ENCODE results near the gene ELK4.
"Not testable (repeated sequence)": the region's sequence is repeated elsewhere in the genome, so short reads cannot be mapped to it uniquely, and the experiment has no call there.

The ELK4 gene

DNA sequence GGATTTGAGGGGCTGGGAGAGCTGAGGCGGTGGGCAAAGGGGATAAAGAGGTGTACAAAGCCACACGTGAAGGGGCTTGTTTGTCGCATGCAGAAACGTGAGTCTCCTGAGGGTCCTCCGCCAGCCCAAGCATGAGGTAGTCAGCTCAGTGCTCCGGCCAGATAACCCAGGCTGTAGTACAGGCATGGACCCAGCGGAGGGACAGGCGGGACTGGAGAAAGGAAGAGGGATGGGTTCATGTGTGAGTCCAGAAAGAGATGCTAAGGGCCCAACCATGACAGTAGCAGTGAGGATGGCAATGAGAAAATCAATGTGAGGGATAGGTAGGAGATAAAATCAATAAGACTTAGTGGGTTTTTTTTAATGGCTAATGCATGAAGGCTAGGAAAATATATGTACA lies 13.7 kb upstream of the ELK4 start:
- TF ChIP-seq, protein P1, sequence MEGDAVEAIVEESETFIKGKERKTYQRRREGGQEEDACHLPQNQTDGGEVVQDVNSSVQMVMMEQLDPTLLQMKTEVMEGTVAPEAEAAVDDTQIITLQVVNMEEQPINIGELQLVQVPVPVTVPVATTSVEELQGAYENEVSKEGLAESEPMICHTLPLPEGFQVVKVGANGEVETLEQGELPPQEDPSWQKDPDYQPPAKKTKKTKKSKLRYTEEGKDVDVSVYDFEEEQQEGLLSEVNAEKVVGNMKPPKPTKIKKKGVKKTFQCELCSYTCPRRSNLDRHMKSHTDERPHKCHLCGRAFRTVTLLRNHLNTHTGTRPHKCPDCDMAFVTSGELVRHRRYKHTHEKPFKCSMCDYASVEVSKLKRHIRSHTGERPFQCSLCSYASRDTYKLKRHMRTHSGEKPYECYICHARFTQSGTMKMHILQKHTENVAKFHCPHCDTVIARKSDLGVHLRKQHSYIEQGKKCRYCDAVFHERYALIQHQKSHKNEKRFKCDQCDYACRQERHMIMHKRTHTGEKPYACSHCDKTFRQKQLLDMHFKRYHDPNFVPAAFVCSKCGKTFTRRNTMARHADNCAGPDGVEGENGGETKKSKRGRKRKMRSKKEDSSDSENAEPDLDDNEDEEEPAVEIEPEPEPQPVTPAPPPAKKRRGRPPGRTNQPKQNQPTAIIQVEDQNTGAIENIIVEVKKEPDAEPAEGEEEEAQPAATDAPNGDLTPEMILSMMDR (IDR thresholded peaks at IDR 0.05; ENCODE audit: low read depth, low read length), result no peak
- no peak for DNase-seq
- Histone ChIP-seq H3K4me1 (no peaks in the 10 kb centered on the region), H3K9me3 (no peaks in the 10 kb centered on the region), H3K36me3 (no peaks in the 10 kb centered on the region), H3K27me3 (no peaks in the 10 kb centered on the region), H3K4me3 (ENCODE audit: low read depth, low read length) (no peak overlapping the region)

DNA sequence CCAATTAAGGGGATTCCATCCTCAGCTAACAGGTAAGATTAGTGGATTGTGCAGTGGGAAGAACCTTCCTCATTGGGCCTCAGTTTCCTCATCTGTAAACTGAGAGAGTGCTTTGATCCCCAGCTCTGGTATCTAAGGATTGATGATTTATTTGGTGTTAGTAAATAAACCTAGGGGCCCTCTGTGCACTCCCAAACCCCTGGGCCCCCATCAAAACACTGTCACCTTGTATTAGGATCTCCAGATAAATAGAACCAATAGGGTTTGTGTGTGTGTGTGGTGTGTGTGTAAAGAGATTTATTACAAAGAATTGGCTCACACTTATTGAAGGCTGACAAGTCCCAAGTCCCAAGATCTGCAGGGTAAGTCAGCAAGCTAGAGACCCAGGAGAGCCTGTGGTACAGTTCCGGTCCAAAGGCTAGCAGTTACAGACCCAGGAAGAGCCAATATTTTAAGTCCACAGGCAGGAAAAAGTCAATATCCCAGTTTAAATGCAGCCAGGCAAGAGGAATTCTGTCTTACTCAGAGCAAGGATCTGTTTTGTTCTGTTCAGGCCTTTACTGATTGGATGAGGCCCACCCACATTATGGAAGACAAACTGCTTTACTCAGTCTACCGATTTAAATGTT lies 11.0 kb upstream of the ELK4 start:
- no peaks in the 10 kb centered on the region for H3K9me3 ChIP-seq
- DNase-seq, result no peak
- no peaks in the 10 kb centered on the region for H3K36me3 ChIP-seq
- H3K4me1 ChIP-seq, result no peaks in the 10 kb centered on the region
- no peak overlapping the region for H3K4me3 ChIP-seq (ENCODE audit: low read depth, low read length)
- TF ChIP-seq, protein P1 (IDR thresholded peaks at IDR 0.05; ENCODE audit: low read depth, low read length), result no peak
- peaks cover 2% of the 10 kb centered on the region; the same call in 1 of the 2 replicates for H3K27me3 ChIP-seq

DNA sequence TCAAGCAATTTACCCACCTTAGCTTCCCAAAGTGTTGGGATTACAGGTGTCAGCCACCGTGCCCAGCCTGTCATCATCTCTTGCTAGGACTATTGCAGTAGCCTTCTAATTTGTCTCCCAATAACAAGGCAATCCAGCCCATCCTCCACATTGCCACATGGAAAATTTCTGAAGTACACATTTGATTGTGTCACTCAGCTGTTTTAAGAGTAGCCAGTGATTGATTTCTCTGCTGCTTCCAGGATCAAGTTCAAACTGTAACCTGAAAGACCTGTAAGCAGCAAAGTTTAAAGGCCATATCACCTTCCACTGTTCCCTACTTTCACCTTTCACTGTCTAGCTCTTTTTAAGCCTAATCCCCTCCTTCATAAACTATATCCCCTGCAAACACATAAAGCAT lies 7.8 kb upstream of the ELK4 start:
- TF ChIP-seq, protein P1 (IDR thresholded peaks at IDR 0.05; ENCODE audit: low read depth, low read length), result no peak
- no peaks in the 10 kb centered on the region for H3K4me1 ChIP-seq
- peaks cover 9% of the 10 kb centered on the region for H3K27me3 ChIP-seq
- no peaks in the 10 kb centered on the region for H3K9me3 ChIP-seq
- H3K36me3 ChIP-seq, result no peaks in the 10 kb centered on the region
- no peak for DNase-seq
- H3K4me3 ChIP-seq (ENCODE audit: low read depth, low read length), result no peak overlapping the region

DNA sequence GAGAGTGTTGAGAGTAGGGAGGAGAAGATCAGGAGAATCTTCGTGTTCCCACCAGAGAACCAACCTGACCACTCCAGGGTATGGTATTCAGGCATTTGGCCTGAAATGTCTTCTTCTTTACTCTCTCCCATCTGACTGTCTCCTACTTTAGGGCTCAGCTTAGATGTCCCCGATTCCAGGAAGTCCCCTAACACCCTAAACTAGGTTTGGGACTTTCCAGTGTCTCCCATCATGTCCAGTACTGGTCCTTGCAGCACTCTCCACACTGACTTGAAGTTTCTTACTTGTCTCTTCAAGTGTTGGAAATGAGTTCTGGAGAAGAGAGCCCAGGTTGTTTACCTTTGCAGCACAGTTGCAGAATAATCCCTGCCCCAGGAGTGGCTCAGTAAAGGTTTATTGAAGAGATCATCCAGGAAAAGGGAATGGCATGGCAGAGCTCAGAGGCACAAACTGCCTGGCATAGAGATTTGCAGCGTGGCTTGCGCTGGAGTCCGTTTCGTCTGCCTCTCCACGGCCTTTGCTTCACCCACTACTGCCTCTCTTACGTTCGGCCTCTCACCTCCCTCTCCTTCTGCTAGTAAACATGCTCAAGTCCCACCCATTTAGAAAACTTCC lies 6.2 kb upstream of the ELK4 start:
- H3K9me3 ChIP-seq, result no peaks in the 10 kb centered on the region
- no peak for DNase-seq
- no peaks in the 10 kb centered on the region for H3K36me3 ChIP-seq
- no peaks in the 10 kb centered on the region for H3K4me1 ChIP-seq
- H3K27me3 ChIP-seq, result peaks cover 9% of the 10 kb centered on the region
- no peak overlapping the region for H3K4me3 ChIP-seq (ENCODE audit: low read depth, low read length)
- TF ChIP-seq, protein P1 (IDR thresholded peaks at IDR 0.05; ENCODE audit: low read depth, low read length), result no peak

DNA sequence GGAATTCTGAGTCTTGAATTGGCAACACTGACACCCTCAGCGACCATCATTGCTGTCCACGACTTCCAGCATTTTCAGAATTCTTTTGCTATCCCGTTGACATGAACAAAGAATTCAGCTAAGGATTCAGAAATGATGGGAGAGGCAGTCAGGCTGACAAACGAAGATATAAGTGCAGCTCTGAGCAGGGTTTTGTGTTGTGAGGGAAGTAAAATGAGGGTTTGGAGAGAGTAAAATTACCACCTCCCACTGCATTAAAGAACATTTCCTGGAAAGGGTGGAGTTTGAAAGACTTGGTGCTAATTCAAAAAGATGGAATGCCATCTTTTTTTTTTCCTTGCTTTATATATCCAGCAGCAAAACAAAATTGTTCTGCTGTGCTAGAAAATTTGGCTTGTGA lies 4.9 kb upstream of the ELK4 start:
- Histone ChIP-seq H3K4me1 (no peaks in the 10 kb centered on the region), H3K36me3 (no peaks in the 10 kb centered on the region), H3K4me3 (ENCODE audit: low read depth, low read length) (no peak overlapping the region), H3K27me3 (peaks cover 9% of the 10 kb centered on the region), H3K9me3 (no peaks in the 10 kb centered on the region)
- TF ChIP-seq, protein P1 (IDR thresholded peaks at IDR 0.05; ENCODE audit: low read depth, low read length), result no peak
- no peak for DNase-seq

DNA sequence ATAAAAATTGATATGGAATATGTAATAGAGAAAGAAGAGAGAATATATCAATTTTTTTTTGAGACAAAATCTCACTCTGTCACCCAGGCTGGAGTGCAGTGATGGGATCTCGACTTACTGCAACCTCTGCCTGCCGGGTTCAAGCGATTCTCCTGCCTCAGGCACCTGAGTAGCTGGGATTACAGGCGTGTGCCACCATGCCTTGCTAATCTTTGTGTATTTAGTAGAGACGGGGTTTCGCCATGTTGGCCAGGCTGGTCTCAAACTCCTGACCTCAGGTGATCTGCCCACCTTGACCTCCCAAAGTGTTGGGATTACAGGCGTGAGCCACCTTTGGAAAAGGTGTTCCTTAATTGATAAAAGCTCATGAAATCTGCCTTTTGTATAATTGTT lies 4.3 kb upstream of the ELK4 start:
- not testable (repeated sequence) for H3K4me3 ChIP-seq (ENCODE audit: low read depth, low read length); H3K4me1 ChIP-seq; H3K27me3 ChIP-seq; DNase-seq; H3K9me3 ChIP-seq; H3K36me3 ChIP-seq
